AG04449 (cell line): ENCODE data around the gene WDR31.
"Not testable (repeated sequence)": the region's sequence is repeated elsewhere in the genome, so short reads cannot be mapped to it uniquely, and the experiment has no call there.

Experiments
- CTCF ChIA-PET: fragments of 350-600 bp; formaldehyde crosslinking; extraction: SDS; loops from one replicate; lab custom pipeline; 2021; ENCODE audit warnings: antibody characterized with exemption; lab: Yijun Ruan, JAX
- POLR2A ChIA-PET: fragments of 400-600, 350-600 bp; formaldehyde crosslinking; extraction: SDS; loops from one replicate; lab custom pipeline; 2020; ENCODE audit warnings: antibody characterized with exemption, inconsistent platforms; lab: Yijun Ruan, JAX
- DNase-seq: peaks from one replicate; pipeline ENCODE4 v3.0.0-alpha.2; 2010; ENCODE audit warnings: low read depth, low spot score
- H3K4me3 ChIP-seq: 2 replicates; pipeline ENCODE4 v1.5.1; 2011; ENCODE audit warnings: low read depth, mild to moderate bottlenecking, control low read depth, low read length
- TF ChIP-seq, protein P1 (sequence below): IDR thresholded peaks from one replicate; pipeline ENCODE4 v1.5.1; 2011; ENCODE audit warnings: mild to moderate bottlenecking, moderate library complexity, low read length, control low read depth, inconsistent platforms; ENCODE audit not compliant: insufficient read depth; ENCODE audit errors: missing control alignments

Gene WDR31

DNA sequence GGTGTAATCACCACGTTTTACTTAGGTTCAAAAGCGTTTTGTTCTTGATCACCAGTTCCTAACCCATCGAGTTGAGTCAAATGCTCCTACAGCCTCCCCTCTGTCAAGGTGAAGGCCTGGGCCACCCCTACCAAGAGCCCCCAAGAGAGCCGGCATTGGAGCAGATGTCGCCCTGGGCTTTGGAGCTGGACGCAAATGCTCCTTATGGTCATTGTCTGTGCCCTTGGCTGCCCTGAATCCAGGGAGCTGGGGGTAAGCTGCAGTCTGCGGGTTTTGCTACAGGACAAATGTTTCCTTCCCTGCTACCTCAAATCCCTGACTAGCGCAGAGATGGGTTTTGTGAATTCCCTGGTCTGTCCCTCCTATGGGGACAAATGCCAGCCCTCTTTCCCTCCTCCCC lies 41.8 kb downstream of the WDR31 start:
- CTCF ChIA-PET = interaction anchor here (1.5 to 5.5 kb wide), 3 partner anchors 11 to 26 kb away, joined by 4 to 28 read pairs (median 24); no protein-coding TSS in a partner anchor
- no peak for DNase-seq
- TF ChIP-seq, protein P1, sequence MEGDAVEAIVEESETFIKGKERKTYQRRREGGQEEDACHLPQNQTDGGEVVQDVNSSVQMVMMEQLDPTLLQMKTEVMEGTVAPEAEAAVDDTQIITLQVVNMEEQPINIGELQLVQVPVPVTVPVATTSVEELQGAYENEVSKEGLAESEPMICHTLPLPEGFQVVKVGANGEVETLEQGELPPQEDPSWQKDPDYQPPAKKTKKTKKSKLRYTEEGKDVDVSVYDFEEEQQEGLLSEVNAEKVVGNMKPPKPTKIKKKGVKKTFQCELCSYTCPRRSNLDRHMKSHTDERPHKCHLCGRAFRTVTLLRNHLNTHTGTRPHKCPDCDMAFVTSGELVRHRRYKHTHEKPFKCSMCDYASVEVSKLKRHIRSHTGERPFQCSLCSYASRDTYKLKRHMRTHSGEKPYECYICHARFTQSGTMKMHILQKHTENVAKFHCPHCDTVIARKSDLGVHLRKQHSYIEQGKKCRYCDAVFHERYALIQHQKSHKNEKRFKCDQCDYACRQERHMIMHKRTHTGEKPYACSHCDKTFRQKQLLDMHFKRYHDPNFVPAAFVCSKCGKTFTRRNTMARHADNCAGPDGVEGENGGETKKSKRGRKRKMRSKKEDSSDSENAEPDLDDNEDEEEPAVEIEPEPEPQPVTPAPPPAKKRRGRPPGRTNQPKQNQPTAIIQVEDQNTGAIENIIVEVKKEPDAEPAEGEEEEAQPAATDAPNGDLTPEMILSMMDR = no peak
- POLR2A ChIA-PET = no interaction called here
- H3K4me3 ChIP-seq = no peak overlapping the region

DNA sequence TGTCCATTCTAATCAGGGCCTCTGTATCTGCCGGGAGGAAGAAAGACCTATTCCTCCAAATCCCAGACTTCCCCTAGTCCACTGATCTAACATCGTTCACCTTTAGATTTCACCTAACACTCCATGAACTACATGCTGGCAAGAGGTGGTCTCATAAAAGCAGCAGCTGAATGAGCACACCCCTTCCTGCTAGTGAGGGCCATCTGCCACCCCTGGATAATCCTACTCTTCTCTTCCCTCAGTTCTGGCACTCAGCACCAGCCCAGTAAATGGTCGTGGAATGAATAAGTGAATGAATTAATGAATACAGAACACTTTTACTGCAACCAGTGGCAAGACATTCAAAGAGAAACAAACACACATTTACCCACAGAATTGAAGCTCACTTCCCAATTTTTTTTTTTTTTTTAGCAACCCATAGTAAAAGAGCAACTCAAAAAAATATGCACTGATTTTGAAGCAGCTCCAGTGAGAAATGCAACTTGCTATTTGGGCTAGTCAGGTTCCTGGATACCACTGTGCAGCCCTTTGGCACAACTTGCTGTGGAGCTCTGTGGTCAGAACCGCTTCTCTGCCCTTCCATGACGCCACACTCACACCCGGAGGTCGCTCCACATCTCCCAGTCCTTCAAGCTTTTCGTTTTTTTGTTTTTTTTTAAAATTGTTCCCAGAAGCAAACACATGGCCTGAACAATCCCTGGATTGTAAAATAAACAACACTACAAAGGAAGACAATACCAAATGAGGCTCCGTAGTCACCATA lies 43.1 kb downstream of the WDR31 start:
- POLR2A ChIA-PET = no interaction called here
- TF ChIP-seq, protein P1 = no peak
- CTCF ChIA-PET = interaction anchor here (1.2 to 5.5 kb wide), 4 partner anchors 12 to 358 kb away, joined by 3 to 28 read pairs (median 6); partner anchors contain the start of gene ALAD

DNA sequence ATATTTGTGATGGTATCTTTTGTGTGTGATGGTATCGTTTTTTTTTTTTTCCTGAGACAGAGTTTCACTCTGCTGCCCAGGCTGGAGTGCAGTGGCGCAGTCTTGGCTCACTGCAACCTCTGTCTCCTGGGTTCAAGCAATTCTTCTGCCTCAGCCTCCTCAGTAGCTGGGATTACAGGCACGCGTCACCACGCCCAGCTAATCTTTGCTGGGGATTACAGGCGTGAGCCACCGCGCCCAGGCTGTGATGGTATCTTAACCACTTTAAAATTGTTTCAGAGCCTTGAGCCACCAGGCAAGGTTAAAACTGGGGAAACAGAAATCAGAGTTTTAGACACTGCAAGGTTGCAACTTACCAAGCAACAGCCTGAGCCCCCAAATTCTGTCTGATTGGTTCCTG lies 43.8 kb downstream of the WDR31 start:
- DNase-seq, H3K4me3 ChIP-seq: not testable (repeated sequence)
- ChIA-PET CTCF (interaction anchor here (1.2 to 5.5 kb wide), 4 partner anchors 13 to 359 kb away, joined by 3 to 28 read pairs (median 6); partner anchors contain the start of gene ALAD), POLR2A (interaction anchor here (0.8 kb wide), 1 partner anchor 55 kb away, joined by 4 read pairs; no protein-coding TSS in a partner anchor)

More for the DNA sequence above, 43.1 kb downstream of the WDR31 start:
- no peak for DNase-seq
- H3K4me3 ChIP-seq = no peak overlapping the region

DNA sequence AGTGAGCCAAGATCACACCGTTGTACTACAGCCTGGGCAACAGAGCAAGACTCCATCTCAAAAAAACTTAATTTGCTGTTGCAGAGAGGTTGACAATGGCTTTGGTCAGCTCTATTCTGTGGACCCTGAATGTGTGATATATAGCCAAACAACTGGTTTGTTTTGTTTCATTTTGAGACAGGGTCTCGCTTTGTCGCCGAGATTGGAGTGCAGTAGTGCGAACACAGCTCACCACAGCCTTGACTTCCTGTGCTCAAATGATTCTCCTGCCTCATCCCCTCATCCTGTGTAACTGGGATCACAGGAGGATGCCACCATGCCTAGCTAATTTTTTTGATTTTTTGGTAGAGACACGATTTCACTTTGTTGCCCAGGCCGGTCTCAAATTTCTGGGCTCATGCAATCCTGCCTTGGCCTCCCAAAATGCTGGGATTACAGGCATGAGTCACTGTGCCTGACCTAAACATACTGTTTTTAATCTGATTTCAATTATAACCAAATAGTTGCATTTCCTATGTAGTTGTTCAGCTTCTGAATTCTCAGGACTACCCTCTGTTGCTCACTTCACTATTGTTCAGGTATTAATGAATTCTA lies 46.7 kb downstream of the WDR31 start:
- POLR2A ChIA-PET = no interaction called here
- DNase-seq = no peak
- CTCF ChIA-PET = interaction anchor here (0.6 to 5.5 kb wide), 3 partner anchors 16 to 108 kb away, joined by 3 to 28 read pairs (median 7); partner anchors contain the start of gene ALAD
- H3K4me3 ChIP-seq = no peak overlapping the region
- TF ChIP-seq, protein P1 = no peak

DNA sequence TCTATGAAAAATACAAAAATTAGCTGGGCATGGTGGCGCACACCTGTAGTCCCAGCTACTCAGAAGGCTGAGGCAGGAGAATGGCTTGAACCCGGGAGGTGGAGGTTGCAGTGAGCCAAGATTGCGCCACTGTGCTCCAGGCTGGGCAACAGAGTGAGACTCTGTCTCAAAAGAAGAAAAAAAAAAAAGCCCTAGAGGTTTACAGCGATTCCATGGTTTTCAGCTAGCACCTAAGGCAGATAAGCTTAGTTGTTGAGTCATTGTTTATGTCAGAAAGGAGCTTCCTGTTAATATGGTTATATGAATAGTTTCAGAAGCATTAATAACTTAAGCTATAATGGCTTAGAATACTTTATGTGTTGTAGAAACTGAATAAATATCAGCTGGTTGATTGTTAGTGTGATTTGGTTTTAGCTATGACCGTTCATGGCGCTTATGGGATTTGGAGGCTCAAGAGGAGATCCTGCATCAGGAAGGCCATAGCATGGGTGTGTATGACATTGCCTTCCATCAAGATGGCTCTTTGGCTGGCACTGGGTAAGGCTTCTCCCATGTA lies 49.9 kb downstream of the WDR31 start:
- TF ChIP-seq, protein P1 = no peak
- H3K4me3 ChIP-seq = no peak overlapping the region
- POLR2A ChIA-PET = interaction anchor here (0.6 kb wide), 1 partner anchor 24 kb away, joined by 3 read pairs; no protein-coding TSS in a partner anchor
- DNase-seq = no peak
- CTCF ChIA-PET = interaction anchor here (1.6 to 1.9 kb wide), 2 partner anchors 18 to 111 kb away, joined by 4 to 5 read pairs; partner anchors contain the start of gene ALAD

DNA sequence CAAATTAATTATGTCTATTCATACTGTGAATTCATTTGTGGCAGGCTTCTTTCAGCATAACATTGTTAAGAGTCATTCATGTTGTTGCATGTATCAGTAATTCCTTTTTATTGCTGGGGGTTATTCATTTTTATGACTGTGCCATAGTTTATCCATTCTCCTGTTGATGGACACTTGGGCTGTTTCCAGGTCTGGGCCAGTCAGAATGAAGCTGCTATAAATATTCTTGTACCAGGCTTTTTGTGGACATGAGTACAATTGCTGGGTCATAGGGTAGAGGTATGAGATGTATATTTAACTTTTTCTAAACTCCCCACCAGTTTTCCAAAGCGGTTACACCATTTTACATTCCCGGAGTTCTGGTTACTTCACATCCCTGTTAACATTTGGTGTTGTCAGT lies 51.0 kb downstream of the WDR31 start:
- TF ChIP-seq, protein P1 = no peak
- H3K4me3 ChIP-seq = no peak overlapping the region
- DNase-seq = no peak
- ChIA-PET POLR2A (no interaction called here), CTCF (no interaction called here)
